Muscle layer of duodenum (tissue), 2 donors: ENCODE results near the gene FBH1.
"Not testable (repeated sequence)": the region's sequence is repeated elsewhere in the genome, so short reads cannot be mapped to it uniquely, and the experiment has no call there.

Experiments
- H3K27ac ChIP-seq: one replicate; pipeline ENCODE4 v1.7.0; 2013; ENCODE audit warnings: mild to moderate bottlenecking, low read length
- H3K27me3 ChIP-seq: one replicate; pipeline ENCODE4 v1.7.0; 2013; ENCODE audit warnings: low read depth, mild to moderate bottlenecking, control low read depth, low read length
- H3K36me3 ChIP-seq, 2 donors: one replicate each; pipeline ENCODE4 v1.7.0; 2013; ENCODE audit warnings: low read length in 2 of 2, control low read depth in 1 of 2, mild to moderate bottlenecking in 1 of 2; ENCODE audit not compliant: insufficient read depth in 2 of 2, control insufficient read depth in 1 of 2
- H3K4me1 ChIP-seq, 2 donors: one replicate each; pipeline ENCODE4 v1.7.0; 2013; ENCODE audit warnings: low read length in 2 of 2, mild to moderate bottlenecking in 2 of 2, control low read depth in 1 of 2, moderate library complexity in 1 of 2; ENCODE audit not compliant: insufficient read depth in 2 of 2, control insufficient read depth in 1 of 2
- H3K4me3 ChIP-seq, 2 donors: one replicate each; pipeline ENCODE4 v1.7.0; 2013; ENCODE audit warnings: low read length in 2 of 2, low read depth in 1 of 2, mild to moderate bottlenecking in 1 of 2
- H3K9me3 ChIP-seq, 2 donors: one replicate each; pipeline ENCODE4 v1.7.0; 2013; ENCODE audit warnings: low read length in 2 of 2, control low read depth in 1 of 2, mild to moderate bottlenecking in 1 of 2; ENCODE audit not compliant: control insufficient read depth in 1 of 2
- donor health status: healthy.

The FBH1 gene

GRCh38 chr10:5860066-5860465 is 30.0 kb upstream of the FBH1 start:
- no peaks in the 10 kb centered on the region for H3K36me3 ChIP-seq
- H3K4me3 ChIP-seq = no peak overlapping the region
- no peaks in the 10 kb centered on the region for H3K9me3 ChIP-seq
- H3K27ac ChIP-seq = no peak overlapping the region
- no peaks in the 10 kb centered on the region for H3K27me3 ChIP-seq
- no peaks in the 10 kb centered on the region for H3K4me1 ChIP-seq

DNA sequence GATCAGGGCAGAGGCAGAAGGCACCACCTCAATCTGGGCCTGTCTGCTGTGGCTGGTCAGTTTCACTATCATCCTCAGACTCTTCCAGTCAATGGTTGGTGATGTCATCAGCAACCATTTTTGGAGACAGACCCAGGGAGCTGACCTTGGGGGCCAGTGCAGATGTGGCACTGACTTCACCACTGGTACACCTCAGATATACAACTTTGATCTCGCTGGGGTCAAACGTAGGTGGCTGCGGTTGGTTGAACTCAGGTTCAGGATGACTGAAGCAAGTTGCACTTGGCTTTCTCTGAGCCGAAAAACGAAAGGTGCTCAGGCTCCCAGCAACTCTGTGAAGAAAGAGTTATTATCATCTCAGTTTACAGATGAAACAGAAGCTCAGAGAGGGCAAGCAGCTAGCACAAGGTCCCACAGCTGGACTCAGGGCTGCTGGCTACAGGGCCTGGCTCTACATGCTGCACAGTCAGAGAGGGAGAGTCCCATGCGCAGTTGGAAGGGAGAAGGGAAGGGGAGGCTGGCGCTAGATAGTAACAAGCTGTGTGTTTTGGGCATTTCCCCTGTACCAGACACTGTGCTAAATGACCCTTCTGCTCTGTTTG is 27.6 kb upstream of the FBH1 start:
- Histone ChIP-seq H3K36me3 (no peaks in the 10 kb centered on the region), H3K4me3 (no peak overlapping the region), H3K27me3 (no peaks in the 10 kb centered on the region), H3K4me1 (no peaks in the 10 kb centered on the region), H3K27ac (no peak overlapping the region), H3K9me3 (no peaks in the 10 kb centered on the region)

- not testable (repeated sequence) for H3K27me3 ChIP-seq, H3K27ac ChIP-seq, H3K4me3 ChIP-seq, H3K36me3 ChIP-seq, H3K9me3 ChIP-seq, H3K4me1 ChIP-seq
Observed at GRCh38 chr10:5862981-5863685, 26.9 kb upstream of the FBH1 start.

- not testable (repeated sequence) for H3K9me3 ChIP-seq, H3K4me3 ChIP-seq, H3K27ac ChIP-seq, H3K27me3 ChIP-seq, H3K36me3 ChIP-seq, H3K4me1 ChIP-seq
Observed at GRCh38 chr10:5866451-5867081, 23.5 kb upstream of the FBH1 start.

- not testable (repeated sequence) for H3K27me3 ChIP-seq, H3K9me3 ChIP-seq, H3K36me3 ChIP-seq, H3K4me1 ChIP-seq, H3K4me3 ChIP-seq, H3K27ac ChIP-seq
Observed at GRCh38 chr10:5867091-5867615, 22.9 kb upstream of the FBH1 start.

DNA sequence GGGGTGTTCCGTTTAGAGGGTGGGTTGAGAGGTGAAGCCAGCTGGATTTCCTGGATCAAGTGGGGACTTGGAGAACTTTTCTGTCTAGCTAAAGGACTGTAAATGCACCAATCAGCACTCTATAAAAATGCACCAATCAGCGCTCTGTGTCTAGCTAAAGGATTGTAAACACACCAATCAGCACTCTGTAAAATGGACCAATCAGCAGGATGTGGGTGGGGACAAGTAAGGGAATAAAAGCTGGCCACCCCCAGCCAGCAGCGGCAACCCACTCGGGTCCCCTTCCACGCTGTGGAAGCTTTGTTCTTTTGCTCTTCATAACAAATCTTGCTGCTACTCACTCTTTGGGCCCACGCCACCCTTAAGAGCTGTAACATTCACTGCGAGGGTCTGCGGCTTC is 21.7 kb upstream of the FBH1 start:
- H3K9me3 ChIP-seq, H3K27ac ChIP-seq: not testable (repeated sequence)

GRCh38 chr10:5869156-5869555 is 20.9 kb upstream of the FBH1 start:
- H3K4me3 ChIP-seq = no peak overlapping the region
- H3K27me3 ChIP-seq = no peaks in the 10 kb centered on the region
- H3K27ac ChIP-seq = no peak overlapping the region
- no peaks in the 10 kb centered on the region for H3K9me3 ChIP-seq
- H3K4me1 ChIP-seq = no peaks in the 10 kb centered on the region
- H3K36me3 ChIP-seq = peaks cover 0 to 6% of the 10 kb centered on the region in 2 donors

More for the DNA sequence above, 21.7 kb upstream of the FBH1 start:
- H3K4me3 ChIP-seq, H3K4me1 ChIP-seq, H3K27me3 ChIP-seq, H3K36me3 ChIP-seq: not testable (repeated sequence)

DNA sequence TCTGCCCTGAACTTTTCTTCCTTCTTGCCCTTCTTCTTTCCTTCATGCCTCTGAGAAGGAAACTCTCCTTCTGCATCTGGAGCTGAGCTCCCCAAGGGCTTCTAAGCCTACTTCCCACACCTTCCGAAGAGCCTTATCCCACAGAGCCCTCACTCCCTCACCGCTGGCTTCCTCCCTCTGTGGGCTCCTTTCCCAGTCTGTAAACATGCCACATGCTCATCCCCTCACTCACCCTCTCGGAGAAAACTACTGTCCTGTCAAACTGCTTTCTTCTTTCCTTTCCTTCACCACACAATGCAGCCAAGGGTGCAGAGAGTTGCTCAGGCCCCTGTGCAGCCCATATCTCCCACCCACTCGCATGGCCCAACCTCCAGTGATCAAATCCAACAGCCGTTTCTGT is 18.4 kb upstream of the FBH1 start:
- Histone ChIP-seq H3K36me3 (peaks cover 6 to 24% of the 10 kb centered on the region in 2 donors), H3K27ac (no peak overlapping the region), H3K4me3 (no peak overlapping the region), H3K4me1 (no peaks in the 10 kb centered on the region), H3K9me3 (no peaks in the 10 kb centered on the region), H3K27me3 (no peaks in the 10 kb centered on the region)

GRCh38 chr10:5873515-5873995 is 16.5 kb upstream of the FBH1 start:
- no peaks in the 10 kb centered on the region for H3K9me3 ChIP-seq
- no peaks in the 10 kb centered on the region for H3K27me3 ChIP-seq
- no peak overlapping the region for H3K27ac ChIP-seq
- H3K4me1 ChIP-seq = no peaks in the 10 kb centered on the region
- no peak overlapping the region for H3K4me3 ChIP-seq
- H3K36me3 ChIP-seq = peaks cover 16 to 39% of the 10 kb centered on the region in 2 donors

GRCh38 chr10:5876181-5876768 is 13.8 kb upstream of the FBH1 start:
- Histone ChIP-seq H3K9me3 (no peaks in the 10 kb centered on the region), H3K27me3 (no peaks in the 10 kb centered on the region), H3K27ac (no peak overlapping the region), H3K4me1 (no peaks in the 10 kb centered on the region), H3K4me3 (no peak overlapping the region), H3K36me3 (peaks cover 16 to 36% of the 10 kb centered on the region in 2 donors)

GRCh38 chr10:5877041-5877440 is 13.0 kb upstream of the FBH1 start:
- not testable (repeated sequence) for H3K4me3 ChIP-seq, H3K27me3 ChIP-seq, H3K4me1 ChIP-seq, H3K9me3 ChIP-seq, H3K27ac ChIP-seq
- H3K36me3 ChIP-seq = peaks cover 16 to 39% of the 10 kb centered on the region in 2 donors
